Measurements from ENCODE around the gene EFHB.

Gene EFHB

GRCh38 chr3:19932422-19932821, 1.6 kb downstream of the EFHB start:
- no peak overlapping the region for H2BK15ac ChIP-seq (ENCODE audit: low read depth, poor library complexity, severe bottlenecking)
- no peak overlapping the region for H3K9ac ChIP-seq (ENCODE audit: low read length)
- no peak overlapping the region for H3K23ac ChIP-seq (ENCODE audit: low read length in 2 of 2)
- no peak overlapping the region for H2BK12ac ChIP-seq (ENCODE audit: low read length in 2 of 2)
- H3K79me1 ChIP-seq (replicated peaks; ENCODE audit: low read length, poor library complexity, severe bottlenecking), result no peaks in the 10 kb centered on the region
- WGBS, result 97% methylated on average over 2 of the region's 2 CpGs
- no peaks in the 10 kb centered on the region for H3K36me3 ChIP-seq (ENCODE audit: control insufficient read depth in 1 of 2, insufficient read depth in 2 of 2, low read depth in 1 of 2, low read length in 2 of 2)
- no peak overlapping the region for H2BK120ac ChIP-seq (ENCODE audit: low read depth, low read length)
- no peak overlapping the region for H4K91ac ChIP-seq (ENCODE audit: low read length)
- H3K27ac ChIP-seq (ENCODE audit: low read length, poor library complexity, severe bottlenecking), result no peak overlapping the region
- no peak overlapping the region for H3K4me3 ChIP-seq (ENCODE audit: insufficient read depth in 1 of 2, low read depth in 1 of 2, low read length in 2 of 2)
- H2BK5ac ChIP-seq (ENCODE audit: low read depth, low read length, poor library complexity, severe bottlenecking), result no peak overlapping the region
- H4K8ac ChIP-seq (ENCODE audit: low read length), result no peak overlapping the region
- no peak overlapping the region for H3K18ac ChIP-seq (ENCODE audit: low read depth in 1 of 2, low read length in 2 of 2)
- DNase-seq, result no peak
- no peak overlapping the region for H2AK5ac ChIP-seq (ENCODE audit: low read length, severe bottlenecking)
- H3K4me1 ChIP-seq (ENCODE audit: control insufficient read depth, insufficient read depth, low read depth, low read length), result no peaks in the 10 kb centered on the region
- no peak overlapping the region for H3K4me2 ChIP-seq (ENCODE audit: low read length, poor library complexity, severe bottlenecking)
- H3K9me3 ChIP-seq (ENCODE audit: control insufficient read depth, low read length), result no peaks in the 10 kb centered on the region
- H3K14ac ChIP-seq (ENCODE audit: low read length in 2 of 2), result no peak overlapping the region
- peaks cover 0 to 15% of the 10 kb centered on the region in 2 experiments for H3K27me3 ChIP-seq (ENCODE audit: control insufficient read depth in 1 of 2, insufficient read depth in 1 of 2, low read length in 2 of 2)
- no peak overlapping the region for H3K4ac ChIP-seq (ENCODE audit: low read depth in 1 of 2, low read length in 2 of 2)
- no peak overlapping the region for H2AFZ ChIP-seq (ENCODE audit: low read depth, low read length)

- no peak overlapping the region for H4K8ac ChIP-seq (ENCODE audit: low read length)
- H3K18ac ChIP-seq (ENCODE audit: low read depth in 1 of 2, low read length in 2 of 2), result no peak overlapping the region
- H4K91ac ChIP-seq (ENCODE audit: low read length), result no peak overlapping the region
- no peaks in the 10 kb centered on the region for H3K36me3 ChIP-seq (ENCODE audit: control insufficient read depth in 1 of 2, insufficient read depth in 2 of 2, low read depth in 1 of 2, low read length in 2 of 2)
- no peak overlapping the region for H3K4ac ChIP-seq (ENCODE audit: low read depth in 1 of 2, low read length in 2 of 2)
- 14% methylated on average over 1 of the region's 1 CpG for WGBS
- no peak overlapping the region for H2AK5ac ChIP-seq (ENCODE audit: low read length, severe bottlenecking)
- no peaks in the 10 kb centered on the region for H3K4me1 ChIP-seq (ENCODE audit: control insufficient read depth, insufficient read depth, low read depth, low read length)
- no peak overlapping the region for H2BK15ac ChIP-seq (ENCODE audit: low read depth, poor library complexity, severe bottlenecking)
- no peak overlapping the region for H2BK12ac ChIP-seq (ENCODE audit: low read length in 2 of 2)
- peaks cover 0 to 15% of the 10 kb centered on the region in 2 experiments for H3K27me3 ChIP-seq (ENCODE audit: control insufficient read depth in 1 of 2, insufficient read depth in 1 of 2, low read length in 2 of 2)
- no peak overlapping the region for H3K27ac ChIP-seq (ENCODE audit: low read length, poor library complexity, severe bottlenecking)
- H2BK5ac ChIP-seq (ENCODE audit: low read depth, low read length, poor library complexity, severe bottlenecking), result no peak overlapping the region
- no peak overlapping the region for H2BK120ac ChIP-seq (ENCODE audit: low read depth, low read length)
- H3K79me1 ChIP-seq (replicated peaks; ENCODE audit: low read length, poor library complexity, severe bottlenecking), result no peaks in the 10 kb centered on the region
- H3K9ac ChIP-seq (ENCODE audit: low read length), result no peak overlapping the region
- H2AFZ ChIP-seq (ENCODE audit: low read depth, low read length), result no peak overlapping the region
- peak; percentile 13 for DNase-seq
- no peaks in the 10 kb centered on the region for H3K9me3 ChIP-seq (ENCODE audit: control insufficient read depth, low read length)
- no peak overlapping the region for H3K4me2 ChIP-seq (ENCODE audit: low read length, poor library complexity, severe bottlenecking)
- no peak overlapping the region for H3K14ac ChIP-seq (ENCODE audit: low read length in 2 of 2)
- no peak overlapping the region for H3K23ac ChIP-seq (ENCODE audit: low read length in 2 of 2)
- H3K4me3 ChIP-seq (ENCODE audit: insufficient read depth in 1 of 2, low read depth in 1 of 2, low read length in 2 of 2), result no peak overlapping the region
These were observed 2.2 kb downstream of the EFHB start for GRCh38 chr3:19931767-19932188.

GRCh38 chr3:19931180-19931692, 2.8 kb downstream of the EFHB start:
- H2BK15ac ChIP-seq (ENCODE audit: low read depth, poor library complexity, severe bottlenecking), result no peak overlapping the region
- no peak overlapping the region for H2BK120ac ChIP-seq (ENCODE audit: low read depth, low read length)
- H3K27me3 ChIP-seq (ENCODE audit: control insufficient read depth in 1 of 2, insufficient read depth in 1 of 2, low read length in 2 of 2), result peaks cover 0 to 15% of the 10 kb centered on the region in 2 experiments
- H4K91ac ChIP-seq (ENCODE audit: low read length), result no peak overlapping the region
- peak overlapping the region; percentile 36 for H2AFZ ChIP-seq (ENCODE audit: low read depth, low read length)
- H3K4me2 ChIP-seq (ENCODE audit: low read length, poor library complexity, severe bottlenecking), result no peak overlapping the region
- H4K8ac ChIP-seq (ENCODE audit: low read length), result no peak overlapping the region
- 66% methylated on average over 2 of the region's 2 CpGs for WGBS
- no peaks in the 10 kb centered on the region for H3K9me3 ChIP-seq (ENCODE audit: control insufficient read depth, low read length)
- H3K14ac ChIP-seq (ENCODE audit: low read length in 2 of 2), result no peak overlapping the region
- H3K23ac ChIP-seq (ENCODE audit: low read length in 2 of 2), result no peak overlapping the region
- H3K4ac ChIP-seq (ENCODE audit: low read depth in 1 of 2, low read length in 2 of 2), result no peak overlapping the region
- no peak overlapping the region for H3K4me3 ChIP-seq (ENCODE audit: insufficient read depth in 1 of 2, low read depth in 1 of 2, low read length in 2 of 2)
- no peaks in the 10 kb centered on the region for H3K79me1 ChIP-seq (replicated peaks; ENCODE audit: low read length, poor library complexity, severe bottlenecking)
- H3K18ac ChIP-seq (ENCODE audit: low read depth in 1 of 2, low read length in 2 of 2), result no peak overlapping the region
- peak; percentile 18 for DNase-seq
- no peak overlapping the region for H3K27ac ChIP-seq (ENCODE audit: low read length, poor library complexity, severe bottlenecking)
- no peak overlapping the region for H2AK5ac ChIP-seq (ENCODE audit: low read length, severe bottlenecking)
- H3K4me1 ChIP-seq (ENCODE audit: control insufficient read depth, insufficient read depth, low read depth, low read length), result no peaks in the 10 kb centered on the region
- no peak overlapping the region for H3K9ac ChIP-seq (ENCODE audit: low read length)
- no peak overlapping the region for H2BK12ac ChIP-seq (ENCODE audit: low read length in 2 of 2)
- no peaks in the 10 kb centered on the region for H3K36me3 ChIP-seq (ENCODE audit: control insufficient read depth in 1 of 2, insufficient read depth in 2 of 2, low read depth in 1 of 2, low read length in 2 of 2)
- no peak overlapping the region for H2BK5ac ChIP-seq (ENCODE audit: low read depth, low read length, poor library complexity, severe bottlenecking)

- H2BK5ac ChIP-seq (ENCODE audit: low read depth, low read length, poor library complexity, severe bottlenecking), result no peak overlapping the region
- no peak overlapping the region for H3K23ac ChIP-seq (ENCODE audit: low read length in 2 of 2)
- H3K4me1 ChIP-seq (ENCODE audit: control insufficient read depth, insufficient read depth, low read depth, low read length), result no peaks in the 10 kb centered on the region
- no peak overlapping the region for H3K4ac ChIP-seq (ENCODE audit: low read depth in 1 of 2, low read length in 2 of 2)
- no peak overlapping the region for H2BK120ac ChIP-seq (ENCODE audit: low read depth, low read length)
- no peak overlapping the region for H3K18ac ChIP-seq (ENCODE audit: low read depth in 1 of 2, low read length in 2 of 2)
- no peaks in the 10 kb centered on the region for H3K36me3 ChIP-seq (ENCODE audit: control insufficient read depth in 1 of 2, insufficient read depth in 2 of 2, low read depth in 1 of 2, low read length in 2 of 2)
- H3K27me3 ChIP-seq (ENCODE audit: control insufficient read depth in 1 of 2, insufficient read depth in 1 of 2, low read length in 2 of 2), result no peaks in the 10 kb centered on the region
- H3K4me2 ChIP-seq (ENCODE audit: low read length, poor library complexity, severe bottlenecking), result peak overlapping the region; percentile 43
- no peak overlapping the region for H4K91ac ChIP-seq (ENCODE audit: low read length)
- no peak overlapping the region for H2BK15ac ChIP-seq (ENCODE audit: low read depth, poor library complexity, severe bottlenecking)
- H4K8ac ChIP-seq (ENCODE audit: low read length), result no peak overlapping the region
- no peak overlapping the region for H3K14ac ChIP-seq (ENCODE audit: low read length in 2 of 2)
- H3K4me3 ChIP-seq (ENCODE audit: insufficient read depth in 1 of 2, low read depth in 1 of 2, low read length in 2 of 2), result no peak overlapping the region
- no peaks in the 10 kb centered on the region for H3K79me1 ChIP-seq (replicated peaks; ENCODE audit: low read length, poor library complexity, severe bottlenecking)
- H2AFZ ChIP-seq (ENCODE audit: low read depth, low read length), result no peak overlapping the region
- H3K9ac ChIP-seq (ENCODE audit: low read length), result no peak overlapping the region
- H3K27ac ChIP-seq (ENCODE audit: low read length, poor library complexity, severe bottlenecking), result peak overlapping the region; percentile 84
- no peak for DNase-seq
- no peak overlapping the region for H2BK12ac ChIP-seq (ENCODE audit: low read length in 2 of 2)
- 100% methylated on average over 1 of the region's 4 CpGs for WGBS
- H3K9me3 ChIP-seq (ENCODE audit: control insufficient read depth, low read length), result no peaks in the 10 kb centered on the region
- no peak overlapping the region for H2AK5ac ChIP-seq (ENCODE audit: low read length, severe bottlenecking)
These were observed 13.5 kb downstream of the EFHB start for GRCh38 chr3:19920401-19921080.

Measured in mesenchymal stem cell (in vitro differentiated cells and primary cell).